OCI-LY3 (cell line): ENCODE data around the gene C12orf42.

Experiments
- H2AFZ ChIP-seq: fragments of 200-600, 300-600 bp; shearing (Covaris generic); 2 replicates; pipeline ENCODE4 v1.6.0; 2014; ENCODE audit warnings: antibody characterized with exemption, low read depth, low read length
- H3K27ac ChIP-seq: fragments of 200-600, 300-600 bp; sonication (generic); 2 replicates; pipeline ENCODE4 v1.5.1; 2014; ENCODE audit warnings: mild to moderate bottlenecking, low read length, moderate library complexity, mixed read lengths
- H3K27me3 ChIP-seq: fragments of 200-600, 300-600 bp; sonication (generic); 2 replicates; pipeline ENCODE4 v1.6.1; 2014; ENCODE audit warnings: low read depth, low read length, mixed read lengths
- H3K36me3 ChIP-seq: fragments of 200-600, 300-600 bp; sonication (generic); replicated peaks from 2 replicates; pipeline ENCODE3; 2014; ENCODE audit warnings: low read depth, low read length, mixed read lengths
- H3K4me1 ChIP-seq: fragments of 300-600, 200-600 bp; sonication (generic); 2 replicates; pipeline ENCODE4 v1.6.1; 2014; ENCODE audit warnings: low read length, mixed read lengths
- H3K4me2 ChIP-seq: fragments of 200-600, 300-600 bp; sonication (generic); 2 replicates; pipeline ENCODE4 v1.6.1; 2014; ENCODE audit warnings: low read length, mixed read lengths
- H3K4me3 ChIP-seq: fragments of 300-600, 200-600 bp; sonication (generic); 2 replicates; pipeline ENCODE4 v1.5.1; 2014; ENCODE audit warnings: antibody characterized with exemption, mild to moderate bottlenecking, low read length, moderate library complexity
- H3K79me2 ChIP-seq: fragments of 300-600, 200-600 bp; shearing (Covaris generic); 2 replicates; pipeline ENCODE4 v1.6.1; 2014; ENCODE audit warnings: mild to moderate bottlenecking, low read length, mixed read lengths
- H3K9ac ChIP-seq: fragments of 300-600, 200-600 bp; shearing (Covaris generic); 2 replicates; pipeline ENCODE4 v1.6.0; 2014; ENCODE audit warnings: mild to moderate bottlenecking, low read length, moderate library complexity
- H3K9me3 ChIP-seq: fragments of 200-600, 300-600 bp; shearing (Covaris generic); 2 replicates; pipeline ENCODE4 v1.6.1; 2014; ENCODE audit warnings: low read length, mixed read lengths; ENCODE audit not compliant: insufficient read depth
- H4K20me1 ChIP-seq: fragments of 200-600, 300-600 bp; sonication (generic); 2 replicates; pipeline ENCODE4 v1.6.1; 2016; ENCODE audit warnings: low read length, mixed read lengths; ENCODE audit not compliant: insufficient read depth
- CTCF ChIP-seq: fragments of 200-600, 300-600 bp; sonication (generic); IDR thresholded peaks from 2 replicates; pipeline ENCODE4 v1.5.1; 2014; ENCODE audit warnings: antibody characterized with exemption, low read length, low read depth
- EZH2phosphoT487 ChIP-seq: fragments of 200-600 bp; shearing (Covaris generic); IDR thresholded peaks from 2 replicates; pipeline ENCODE4 v1.6.1; 2018; ENCODE audit warnings: antibody characterized with exemption, mixed run types, low read depth

C12orf42 gene

DNA sequence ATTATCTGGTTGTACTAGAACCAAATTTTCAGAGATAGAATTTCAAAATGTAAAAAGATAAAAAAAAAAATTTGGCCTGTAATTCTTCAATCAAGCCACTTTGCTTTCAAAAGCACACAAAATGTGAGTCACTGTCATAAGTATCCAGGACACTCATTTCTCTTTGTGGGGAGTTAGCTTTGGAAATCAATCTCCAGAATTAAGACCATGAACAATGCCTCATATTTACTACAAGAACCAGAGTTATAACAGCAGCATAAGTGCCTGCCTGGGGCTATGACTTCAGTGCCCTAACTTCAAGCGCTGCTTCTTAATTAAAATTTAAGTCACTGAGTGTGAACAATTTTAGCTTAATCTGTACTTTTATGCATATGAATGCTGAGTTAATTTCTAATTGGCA, 162.1 kb downstream of the C12orf42 start:
- no peaks in the 10 kb centered on the region for H3K9me3 ChIP-seq
- H3K27me3 ChIP-seq: no peaks in the 10 kb centered on the region

GRCh38 chr12:103331643-103332042, 164.1 kb downstream of the C12orf42 start:
- H3K9me3 ChIP-seq: no peaks in the 10 kb centered on the region
- no peak overlapping the region for H2AFZ ChIP-seq
- H3K4me3 ChIP-seq: no peak overlapping the region
- no peaks in the 10 kb centered on the region for H3K79me2 ChIP-seq
- H3K4me2 ChIP-seq: no peak overlapping the region
- no peaks in the 10 kb centered on the region for H4K20me1 ChIP-seq
- TF ChIP-seq CTCF (no peak), EZH2phosphoT487 (no peak)
- H3K27ac ChIP-seq: no peak overlapping the region
- H3K36me3 ChIP-seq: no peaks in the 10 kb centered on the region
- peaks cover 7% of the 10 kb centered on the region for H3K4me1 ChIP-seq
- H3K27me3 ChIP-seq: no peaks in the 10 kb centered on the region
- no peak overlapping the region for H3K9ac ChIP-seq

More for the DNA sequence above, 162.1 kb downstream of the C12orf42 start:
- no peaks in the 10 kb centered on the region for H3K36me3 ChIP-seq
- H3K4me1 ChIP-seq: peaks cover 5% of the 10 kb centered on the region; the same call in 1 of the 2 replicates
- H3K79me2 ChIP-seq: no peaks in the 10 kb centered on the region
- no peak overlapping the region for H3K4me3 ChIP-seq
- TF ChIP-seq EZH2phosphoT487 (no peak), CTCF (no peak)
- H3K9ac ChIP-seq: no peak overlapping the region
- H3K4me2 ChIP-seq: no peak overlapping the region
- no peak overlapping the region for H3K27ac ChIP-seq
- H2AFZ ChIP-seq: no peak overlapping the region
- no peaks in the 10 kb centered on the region for H4K20me1 ChIP-seq

DNA sequence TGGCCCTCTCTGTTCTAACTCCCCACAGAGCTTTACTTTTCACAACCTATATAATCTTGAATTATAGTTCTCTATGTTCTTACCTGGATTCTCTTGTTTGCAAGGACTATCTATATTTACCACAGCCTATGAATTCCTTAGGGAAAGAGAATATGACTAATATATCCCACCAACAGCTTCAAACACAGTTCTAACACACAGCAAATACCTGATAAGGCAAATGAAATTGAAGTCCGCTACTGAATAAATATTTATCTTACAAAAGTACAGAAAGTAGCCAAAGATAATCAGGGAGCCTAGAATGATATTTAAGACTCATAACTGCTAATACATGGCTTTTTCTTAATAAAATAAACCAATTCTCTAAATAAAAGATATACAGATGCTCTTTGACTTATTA, 165.1 kb downstream of the C12orf42 start:
- peaks cover 13% of the 10 kb centered on the region for H3K4me1 ChIP-seq
- H3K27ac ChIP-seq: no peak overlapping the region
- no peaks in the 10 kb centered on the region for H4K20me1 ChIP-seq
- no peaks in the 10 kb centered on the region for H3K79me2 ChIP-seq
- no peak overlapping the region for H3K4me3 ChIP-seq
- H3K36me3 ChIP-seq: no peaks in the 10 kb centered on the region
- no peak overlapping the region for H3K4me2 ChIP-seq
- no peaks in the 10 kb centered on the region for H3K27me3 ChIP-seq
- no peak overlapping the region for H3K9ac ChIP-seq
- no peak overlapping the region for H2AFZ ChIP-seq
- no peaks in the 10 kb centered on the region for H3K9me3 ChIP-seq
- no peak for TF ChIP-seq CTCF
- TF ChIP-seq EZH2phosphoT487: no peak

DNA sequence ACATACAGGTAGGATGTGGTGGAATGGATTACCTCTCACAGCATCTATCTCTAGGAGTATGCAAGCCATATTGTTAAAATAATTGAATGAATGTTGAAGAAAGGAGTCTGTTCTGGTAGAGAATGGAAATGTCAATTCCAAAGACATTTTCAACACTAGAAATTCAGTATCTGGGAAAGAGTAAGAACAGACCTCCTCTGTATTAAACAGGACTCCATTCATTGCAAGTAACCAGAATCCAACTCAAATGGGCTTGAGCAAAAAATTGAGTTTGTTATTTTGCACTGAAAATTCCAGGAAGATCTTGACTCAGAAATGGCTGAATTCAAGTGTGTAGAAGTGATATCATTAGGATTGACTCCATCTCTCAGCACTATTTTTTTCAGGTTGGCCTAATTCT, 168.1 kb downstream of the C12orf42 start:
- H3K36me3 ChIP-seq: no peaks in the 10 kb centered on the region
- no peak for TF ChIP-seq CTCF
- no peak for TF ChIP-seq EZH2phosphoT487

More for the DNA sequence above, 168.1 kb downstream of the C12orf42 start:
- no peaks in the 10 kb centered on the region for H3K9me3 ChIP-seq
- H3K79me2 ChIP-seq: no peaks in the 10 kb centered on the region
- H4K20me1 ChIP-seq: no peaks in the 10 kb centered on the region
- H3K27me3 ChIP-seq: no peaks in the 10 kb centered on the region
- H3K27ac ChIP-seq: no peak overlapping the region
- H3K9ac ChIP-seq: no peak overlapping the region
- no peak overlapping the region for H3K4me3 ChIP-seq
- H3K4me2 ChIP-seq: no peak overlapping the region
- no peak overlapping the region for H2AFZ ChIP-seq
- peaks cover 17% of the 10 kb centered on the region for H3K4me1 ChIP-seq
